ENCODE data around the gene CDH4. TPM values are rescaled to one million over a fixed set of nuclear protein-coding genes. Genes with fewer than 3 reads are reported as not detected.
A peak's percentile ranks its signal among the peaks of the same experiment; 100 is the strongest.

Gene CDH4
- total and polyA plus RNA-seq, 2 of the 8 experiments (the other 6 are each of a cell fraction or from before 2014, with no cell fraction given), result 4.3 to 7.9 TPM

DNA sequence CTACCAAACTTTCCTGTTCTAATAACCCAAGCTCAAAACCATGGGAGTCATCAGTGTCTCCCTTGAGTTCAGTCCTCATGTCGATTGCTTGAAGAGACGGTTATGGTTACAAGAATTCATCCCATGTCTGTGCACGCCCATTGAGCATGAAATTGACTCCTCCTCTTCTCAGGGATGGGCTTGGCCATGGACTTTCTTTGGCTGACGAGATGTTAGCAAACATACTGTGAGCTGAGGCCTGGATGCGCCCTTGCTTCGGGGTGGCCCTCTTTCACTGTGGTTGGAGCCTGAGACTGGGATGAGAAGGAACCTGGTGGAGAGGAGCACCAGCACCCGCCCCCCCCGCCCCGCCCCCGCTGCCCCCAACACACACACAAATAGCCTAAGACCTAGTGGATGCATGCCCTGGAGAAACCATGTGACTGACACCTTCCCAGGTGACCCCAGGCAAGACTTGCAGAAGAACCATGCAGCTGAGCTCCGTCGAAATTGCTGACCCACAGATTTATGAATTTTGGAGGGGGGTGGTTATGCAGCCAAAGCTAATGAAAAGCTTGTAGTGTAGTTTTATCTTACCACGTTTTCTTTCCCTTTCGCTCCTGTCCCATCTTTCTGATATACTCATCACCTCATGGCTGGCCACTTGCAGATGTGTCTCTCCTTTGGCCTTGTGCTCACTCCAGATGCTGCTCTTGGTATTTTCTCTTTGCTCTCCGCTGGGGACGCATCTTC, 231.4 kb downstream of the CDH4 start:
- H4K5ac ChIP-seq (ENCODE audit: insufficient read length, low read depth, low read length), result no peak overlapping the region
- no peaks in the 10 kb centered on the region; a peak in 1 of 7 replicates for H3K27me3 ChIP-seq (replicated peaks in 1 of 4; ENCODE audit: control insufficient read depth in 3 of 4, extremely low read depth in 1 of 4, insufficient read depth in 3 of 4, low read length in 3 of 4)
- H4K91ac ChIP-seq (replicated peaks; ENCODE audit: insufficient read length, low read length), result no peak overlapping the region
- H3K4me3 ChIP-seq (ENCODE audit: extremely low read depth in 1 of 4, insufficient read depth in 2 of 4, low read depth in 3 of 4, low read length in 4 of 4), result no peak overlapping the region
- H2BK15ac ChIP-seq (ENCODE audit: low read length), result 0 out of 2 replicates have a peak overlapping the region, but pooled peaks have one; percentile 22
- ChIA-PET POLR2A (ENCODE audit: partially characterized antibody) (no interaction called here), CTCF (ENCODE audit: partially characterized antibody) (interaction anchor here (1.2 to 2.2 kb wide), 2 partner anchors 10 to 75 kb away, joined by 4 to 7 read pairs; no protein-coding TSS in a partner anchor)
- no peak overlapping the region for H2BK120ac ChIP-seq (replicated peaks; ENCODE audit: low read depth, low read length)
- H3K14ac ChIP-seq (ENCODE audit: insufficient read length), result no peak overlapping the region
- no peaks in the 10 kb centered on the region for H3K23me2 ChIP-seq (ENCODE audit: low read depth, low read length)
- no peak overlapping the region for H3K18ac ChIP-seq (ENCODE audit: extremely low read depth, low read length)
- H3K9me3 ChIP-seq (ENCODE audit: insufficient read depth in 2 of 2, low read depth in 1 of 2, low read length in 1 of 2), result no peaks in the 10 kb centered on the region
- H4K8ac ChIP-seq (ENCODE audit: extremely low read depth, insufficient read depth, low read length), result no peak overlapping the region
- no peaks in the 10 kb centered on the region for H3K79me1 ChIP-seq (ENCODE audit: low read depth, low read length)
- no peak for FAIRE-seq
- H3K4ac ChIP-seq (replicated peaks; ENCODE audit: insufficient read length, low read depth, low read length), result no peak overlapping the region
- H3K9ac ChIP-seq (replicated peaks in 1 of 4; ENCODE audit: extremely low read depth in 1 of 4, low read depth in 3 of 4, low read length in 3 of 4), result no peak overlapping the region
- H3K56ac ChIP-seq (replicated peaks; ENCODE audit: insufficient read length, low read depth, low read length), result no peak overlapping the region
- no peak overlapping the region for H3K4me2 ChIP-seq (ENCODE audit: insufficient read depth in 1 of 2, low read depth in 2 of 2, low read length in 2 of 2)
- peaks cover 0 to 5% (median 0%) of the 10 kb centered on the region in 4 experiments; a peak in 1 of 7 replicates for H3K4me1 ChIP-seq (replicated peaks in 1 of 4; ENCODE audit: control insufficient read depth in 3 of 4, insufficient read depth in 4 of 4, low read length in 3 of 4)
- H2BK12ac ChIP-seq (ENCODE audit: low read depth, low read length), result no peak overlapping the region
- H2BK5ac ChIP-seq (ENCODE audit: low read depth, low read length), result no peak overlapping the region
- H3K79me2 ChIP-seq (ENCODE audit: control insufficient read depth in 1 of 2, insufficient read depth in 2 of 2, low read length in 2 of 2), result no peaks in the 10 kb centered on the region
- no peak for DNase-seq (ENCODE audit: low read depth in 1 of 2, low spot score in 2 of 2)
- no peaks in the 10 kb centered on the region for H4K20me1 ChIP-seq (replicated peaks in 1 of 2; ENCODE audit: control insufficient read depth in 1 of 2, insufficient read depth in 2 of 2, low read length in 2 of 2)
- no peaks in the 10 kb centered on the region for H3K36me3 ChIP-seq (ENCODE audit: control insufficient read depth in 2 of 4, insufficient read depth in 4 of 4, low read length in 3 of 4)
- no peak overlapping the region for H2BK20ac ChIP-seq (ENCODE audit: low read length)
- no peak overlapping the region for H2AK5ac ChIP-seq (ENCODE audit: low read depth, low read length)
- 88% methylated on average over 16 of the region's 16 CpGs; no CpG with 5 or more reads in 1 of the 2 experiments for WGBS, 2 experiments (ENCODE audit: extremely low coverage in 1 of 2, insufficient coverage in 1 of 2, insufficient read length in 1 of 2, insufficient replicate concordance in 2 of 2, low coverage in 1 of 2, low lambda C conversion rate in 2 of 2, missing lambda C conversion rate in 1 of 2)
- H2AFZ ChIP-seq (ENCODE audit: low read length), result no peak overlapping the region
- H3K27ac ChIP-seq (ENCODE audit: low read depth, low read length), result no peak overlapping the region
- H3K23ac ChIP-seq (ENCODE audit: insufficient read length), result no peak overlapping the region
- TF ChIP-seq, protein P1, sequence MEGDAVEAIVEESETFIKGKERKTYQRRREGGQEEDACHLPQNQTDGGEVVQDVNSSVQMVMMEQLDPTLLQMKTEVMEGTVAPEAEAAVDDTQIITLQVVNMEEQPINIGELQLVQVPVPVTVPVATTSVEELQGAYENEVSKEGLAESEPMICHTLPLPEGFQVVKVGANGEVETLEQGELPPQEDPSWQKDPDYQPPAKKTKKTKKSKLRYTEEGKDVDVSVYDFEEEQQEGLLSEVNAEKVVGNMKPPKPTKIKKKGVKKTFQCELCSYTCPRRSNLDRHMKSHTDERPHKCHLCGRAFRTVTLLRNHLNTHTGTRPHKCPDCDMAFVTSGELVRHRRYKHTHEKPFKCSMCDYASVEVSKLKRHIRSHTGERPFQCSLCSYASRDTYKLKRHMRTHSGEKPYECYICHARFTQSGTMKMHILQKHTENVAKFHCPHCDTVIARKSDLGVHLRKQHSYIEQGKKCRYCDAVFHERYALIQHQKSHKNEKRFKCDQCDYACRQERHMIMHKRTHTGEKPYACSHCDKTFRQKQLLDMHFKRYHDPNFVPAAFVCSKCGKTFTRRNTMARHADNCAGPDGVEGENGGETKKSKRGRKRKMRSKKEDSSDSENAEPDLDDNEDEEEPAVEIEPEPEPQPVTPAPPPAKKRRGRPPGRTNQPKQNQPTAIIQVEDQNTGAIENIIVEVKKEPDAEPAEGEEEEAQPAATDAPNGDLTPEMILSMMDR (IDR thresholded peaks at IDR 0.05; ENCODE audit: control extremely low read depth in 1 of 3, insufficient read depth in 1 of 3, low read depth in 1 of 3, low read length in 3 of 3), result no peak
- TF ChIP-seq BCL11A (IDR thresholded peaks at IDR 0.05; ENCODE audit: low read depth in 2 of 2, low read length in 2 of 2) (no peak), ASH2L (IDR thresholded peaks at IDR 0.05; ENCODE audit: low read length) (no peak), TCF12 (IDR thresholded peaks at IDR 0.05; ENCODE audit: low read depth, low read length) (no peak), EP300 (IDR thresholded peaks at IDR 0.05; ENCODE audit: borderline replicate concordance in 1 of 2, low read depth in 2 of 2, low read length in 2 of 2) (no peak), EZH2 (IDR thresholded peaks at IDR 0.05; ENCODE audit: low read depth, low read length, severe bottlenecking) (no peak), CTBP2 (IDR thresholded peaks at IDR 0.05; ENCODE audit: borderline replicate concordance, insufficient read depth, insufficient read length, low read length) (no peak), GABPA (IDR thresholded peaks at IDR 0.05; ENCODE audit: borderline replicate concordance, insufficient read depth, low read length) (no peak)
- TF ChIP-seq, protein P2, sequence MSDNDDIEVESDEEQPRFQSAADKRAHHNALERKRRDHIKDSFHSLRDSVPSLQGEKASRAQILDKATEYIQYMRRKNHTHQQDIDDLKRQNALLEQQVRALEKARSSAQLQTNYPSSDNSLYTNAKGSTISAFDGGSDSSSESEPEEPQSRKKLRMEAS (IDR thresholded peaks at IDR 0.05), result no peak

All from H1 (cell line).